H9 (cell line): Measurements from ENCODE around the gene ENKD1. TPM values are rescaled to one million over a fixed set of nuclear protein-coding genes. Genes with fewer than 3 reads are reported as not detected.
A peak's percentile ranks its signal among the peaks of the same experiment; 100 is the strongest.

Experiments used
- DNase-seq: peaks from one replicate; pipeline ENCODE4 v3.0.0-alpha.2; 2017
- H2AFZ ChIP-seq: one replicate; pipeline ENCODE4 v1.6.1; 2013; ENCODE audit warnings: mild to moderate bottlenecking, low read length, control low read depth, moderate library complexity
- H2AK5ac ChIP-seq: 2 replicates; pipeline ENCODE4 v1.6.1; 2013; ENCODE audit warnings: low read length, control low read depth, mixed read lengths; ENCODE audit not compliant: insufficient read length
- H2BK120ac ChIP-seq: one replicate; pipeline ENCODE4 v1.6.1; 2013; ENCODE audit warnings: low read depth, mild to moderate bottlenecking, low read length, control low read depth, inconsistent platforms; ENCODE audit not compliant: poor library complexity, severe bottlenecking
- H2BK12ac ChIP-seq: 2 replicates; pipeline ENCODE4 v1.6.1; 2013; ENCODE audit warnings: low read length, control low read depth, mixed read lengths, low read depth; ENCODE audit not compliant: insufficient read length
- H2BK15ac ChIP-seq: 2 replicates; pipeline ENCODE4 v1.6.1; 2013; ENCODE audit warnings: low read depth, low read length, control low read depth
- H2BK20ac ChIP-seq: one replicate; pipeline ENCODE4 v1.6.1; 2013; ENCODE audit warnings: low read depth, mild to moderate bottlenecking, low read length, control low read depth, inconsistent platforms; ENCODE audit not compliant: poor library complexity, severe bottlenecking
- H2BK5ac ChIP-seq: 2 replicates; pipeline ENCODE4 v1.6.1; 2013; ENCODE audit warnings: low read length, control low read depth, mixed read lengths; ENCODE audit not compliant: insufficient read length
- H3K14ac ChIP-seq: 2 replicates; pipeline ENCODE4 v1.6.1; 2013; ENCODE audit warnings: low read length, control low read depth; ENCODE audit not compliant: insufficient read depth
- H3K18ac ChIP-seq: 2 replicates; pipeline ENCODE4 v1.6.1; 2013; ENCODE audit warnings: low read depth, mild to moderate bottlenecking, mixed read lengths, low read length, control low read depth; ENCODE audit not compliant: insufficient read length
- H3K23ac ChIP-seq: 2 replicates; pipeline ENCODE4 v1.6.1; 2013; ENCODE audit warnings: low read length, control low read depth, mixed read lengths, low read depth; ENCODE audit not compliant: insufficient read length
- H3K23me2 ChIP-seq: 2 replicates; pipeline ENCODE4 v1.6.1; 2013; ENCODE audit warnings: low read depth, mild to moderate bottlenecking, mixed read lengths, low read length, control low read depth; ENCODE audit not compliant: insufficient read length, poor library complexity, severe bottlenecking
- H3K27ac ChIP-seq: 2 replicates; pipeline ENCODE4 v1.5.1; 2013; ENCODE audit warnings: low read length, control low read depth, mixed read lengths, low read depth; ENCODE audit not compliant: insufficient read length
- H3K27me3 ChIP-seq: 2 replicates; pipeline ENCODE4 v1.6.1; 2013; ENCODE audit warnings: low read length, control low read depth, inconsistent platforms; ENCODE audit not compliant: insufficient read depth
- H3K4ac ChIP-seq: 2 replicates; pipeline ENCODE4 v1.6.1; 2013; ENCODE audit warnings: low read depth, mild to moderate bottlenecking, control low read depth, inconsistent platforms, low read length, moderate library complexity
- H3K4me1 ChIP-seq: 2 replicates; pipeline ENCODE4 v1.6.1; 2013; ENCODE audit warnings: low read length, control low read depth, inconsistent platforms; ENCODE audit not compliant: insufficient read depth
- H3K4me2 ChIP-seq: 2 replicates; pipeline ENCODE4 v1.6.1; 2013; ENCODE audit warnings: low read length, control low read depth, mixed read lengths; ENCODE audit not compliant: insufficient read length, insufficient read depth
- H3K56ac ChIP-seq: 2 replicates; pipeline ENCODE4 v1.6.1; 2013; ENCODE audit warnings: low read depth, mild to moderate bottlenecking, mixed read lengths, low read length, control low read depth; ENCODE audit not compliant: insufficient read length
- H3K79me1 ChIP-seq: 2 replicates; pipeline ENCODE4 v1.6.1; 2013; ENCODE audit warnings: low read depth, mild to moderate bottlenecking, moderate library complexity, low read length, control low read depth, inconsistent platforms; ENCODE audit not compliant: insufficient read depth, poor library complexity, severe bottlenecking
- H3K79me2 ChIP-seq: 2 replicates; pipeline ENCODE4 v1.6.1; 2013; ENCODE audit warnings: low read length, control low read depth, inconsistent platforms; ENCODE audit not compliant: insufficient read depth
- H3K9ac ChIP-seq: 2 replicates; pipeline ENCODE4 v1.6.1; 2013; ENCODE audit warnings: low read length, control low read depth, mixed read lengths; ENCODE audit not compliant: insufficient read length; ENCODE audit errors: extremely low read depth
- H3K9me3 ChIP-seq: one replicate; pipeline ENCODE4 v1.6.1; 2013; ENCODE audit warnings: low read depth, low read length, inconsistent platforms; ENCODE audit not compliant: control insufficient read depth
- H3T11ph ChIP-seq: one replicate; pipeline ENCODE4 v1.6.1; 2013; ENCODE audit warnings: mild to moderate bottlenecking, low read length, control low read depth, inconsistent platforms
- H4K20me1 ChIP-seq: one replicate; pipeline ENCODE4 v1.6.1; 2013; ENCODE audit not compliant: control insufficient read depth, insufficient read length, insufficient read depth
- H4K5ac ChIP-seq: 2 replicates; pipeline ENCODE4 v1.6.1; 2013; ENCODE audit warnings: low read depth, mild to moderate bottlenecking, mixed read lengths, low read length, control low read depth; ENCODE audit not compliant: insufficient read length
- H4K8ac ChIP-seq: replicated peaks from 2 replicates; pipeline ENCODE4 v1.6.1; 2013; ENCODE audit warnings: low read length, control low read depth, mixed read lengths, low read depth; ENCODE audit not compliant: insufficient read length
- H4K91ac ChIP-seq: 2 replicates; pipeline ENCODE4 v1.6.1; 2013; ENCODE audit warnings: low read depth, mild to moderate bottlenecking, moderate library complexity, mixed read lengths, low read length, control low read depth; ENCODE audit not compliant: insufficient read length
- H3K27ac Mint-ChIP-seq, 3 experiments: 2 replicates in 2 of 3; 3 replicates in 1 of 3; pipeline ENCODE4 v1.8.0; 2020 to 2021; ENCODE audit warnings: mixed read lengths in 3 of 3, mild to moderate bottlenecking in 1 of 3, moderate library complexity in 1 of 3
- H3K27me3 Mint-ChIP-seq: 2 replicates; pipeline ENCODE4 v1.8.0; 2021; ENCODE audit warnings: low read depth, mild to moderate bottlenecking, moderate library complexity, mixed read lengths
- H3K36me3 Mint-ChIP-seq, 3 experiments: 2 replicates in 2 of 3; 3 replicates in 1 of 3; pipeline ENCODE4 v1.8.0; 2020 to 2021; ENCODE audit warnings: low read depth in 3 of 3, mixed read lengths in 3 of 3; ENCODE audit not compliant: insufficient read depth in 1 of 3
- H3K4me1 Mint-ChIP-seq, 2 experiments: 2 replicates each; pipeline ENCODE4 v1.8.0; 2020; ENCODE audit warnings: mixed read lengths in 2 of 2
- H3K4me3 Mint-ChIP-seq, 2 experiments: 2 replicates in 1 of 2; 3 replicates in 1 of 2; pipeline ENCODE4 v1.8.0; 2020 to 2021; ENCODE audit warnings: mild to moderate bottlenecking in 2 of 2, mixed read lengths in 2 of 2, moderate library complexity in 1 of 2
- H3K9me3 Mint-ChIP-seq, 2 experiments: 2 replicates in 1 of 2; 3 replicates in 1 of 2; pipeline ENCODE4 v1.8.0; 2020; ENCODE audit warnings: mild to moderate bottlenecking in 2 of 2, mixed read lengths in 2 of 2, moderate library complexity in 1 of 2
- CTCF ChIP-seq: fragments of 200-600 bp; sonication (generic); conservative IDR thresholded peaks from 3 replicates; pipeline ENCODE4 v1.8.0; 2021; ENCODE audit warnings: antibody characterized with exemption, mild to moderate bottlenecking
- WGBS: extraction: QIAGEN DNeasy Blood & Tissue Kit; methylation state at CpG from one replicate; pipeline ENCODE4 v1.1.7; 2013; ENCODE audit warnings: missing lambda C conversion rate, low lambda C conversion rate, mixed read lengths; ENCODE audit not compliant: insufficient read length; ENCODE audit errors: extremely low coverage; 5-methylcytosine and 5-hydroxymethylcytosine counted together
- total RNA-seq: library from RNA; stranded (reverse); gene quantifications from 2 replicates; pipeline ENCODE4 v1.2.1, GENCODE V29; 2021

Gene ENKD1
- total RNA-seq, 1 experiment from 2014 or later: 9.5 TPM

GRCh38 chr16:67665598-67665997 is 952 bp downstream of the ENKD1 start:
- H4K20me1 ChIP-seq: no peaks in the 10 kb centered on the region
- H3K27ac ChIP-seq: no peak overlapping the region

More at GRCh38 chr16:67665598-67665997, 952 bp downstream of the ENKD1 start:
- no peak overlapping the region for H2BK120ac ChIP-seq
- Mint-ChIP-seq H3K9me3 (no peaks in the 10 kb centered on the region), H3K4me1 (peaks cover 9 to 30% of the 10 kb centered on the region in 2 experiments; a peak in 3 of 4 replicates), H3K4me3 (peak overlapping the region; percentile 62 to 80), H3K27ac (no peak overlapping the region), H3K27me3 (peaks cover 4% of the 10 kb centered on the region), H3K36me3 (peaks cover 3 to 11% (median 8%) of the 10 kb centered on the region in 3 experiments; a peak in 5 of 7 replicates)
- no peaks in the 10 kb centered on the region for H3K79me2 ChIP-seq
- H3K56ac ChIP-seq: no peak overlapping the region
- no peak overlapping the region for H3K9ac ChIP-seq
- no peak overlapping the region for H2BK20ac ChIP-seq
- H2AFZ ChIP-seq: no peak overlapping the region
- no peaks in the 10 kb centered on the region for H3K4me1 ChIP-seq
- no peak overlapping the region for H3K14ac ChIP-seq
- H3K4me2 ChIP-seq: peak overlapping the region; percentile 56
- no peak overlapping the region for H3K23ac ChIP-seq
- no peak overlapping the region for H2BK5ac ChIP-seq
- no peaks in the 10 kb centered on the region for H3K27me3 ChIP-seq
- H2BK15ac ChIP-seq: no peak overlapping the region
- peaks cover 10% of the 10 kb centered on the region for H3K23me2 ChIP-seq
- no peak for TF ChIP-seq CTCF
- no peaks in the 10 kb centered on the region for H3K9me3 ChIP-seq
- no peak overlapping the region for H4K5ac ChIP-seq
- no peak for DNase-seq
- H4K8ac ChIP-seq: no peak overlapping the region
- H4K91ac ChIP-seq: no peak overlapping the region
- WGBS: no CpG with 5 or more reads among the region's 5 CpGs
- H3K18ac ChIP-seq: no peak overlapping the region
- no peak overlapping the region for H2AK5ac ChIP-seq
- no peaks in the 10 kb centered on the region for H3K79me1 ChIP-seq
- no peak overlapping the region for H3T11ph ChIP-seq
- no peak overlapping the region for H2BK12ac ChIP-seq
- H3K4ac ChIP-seq: no peak overlapping the region
